Measurements from ENCODE around the gene NADK.

NADK gene

GRCh38 chr1:1779691-1780597, 1.7 kb upstream of the NADK start:
- no peaks in the 10 kb centered on the region for H3K27me3 ChIP-seq (replicated peaks)
- no peak overlapping the region for H3K27ac ChIP-seq
- no peak for TF ChIP-seq CTCF (IDR thresholded peaks at IDR 0.05; ENCODE audit: low read depth, low read length, missing control alignments)
- H3K4me3 ChIP-seq (ENCODE audit: low read depth, low read length), result no peak overlapping the region
- in situ Hi-C loops (cut with HindIII; ENCODE audit: low pct_ligation_motif_present, low sequenced_read_pairs), result no loop called here
- no peak for DNase-seq
- H3K36me3 ChIP-seq (replicated peaks), result peaks cover 4% of the 10 kb centered on the region

- Histone ChIP-seq H3K36me3 (replicated peaks) (no peaks in the 10 kb centered on the region), H3K27me3 (replicated peaks) (no peaks in the 10 kb centered on the region), H3K27ac (no peak overlapping the region), H3K4me3 (ENCODE audit: low read depth, low read length) (no peak overlapping the region)
- no peak for DNase-seq
- in situ Hi-C loops (cut with HindIII; ENCODE audit: low pct_ligation_motif_present, low sequenced_read_pairs), result no loop called here
- no peak for TF ChIP-seq CTCF (IDR thresholded peaks at IDR 0.05; ENCODE audit: low read depth, low read length, missing control alignments)
These were observed 1.0 kb upstream of the NADK start for GRCh38 chr1:1779320-1779675.

- in situ Hi-C loops (cut with HindIII; ENCODE audit: low pct_ligation_motif_present, low sequenced_read_pairs), result no loop called here
These were observed 521 bp upstream of the NADK start for GRCh38 chr1:1778663-1779319.

GRCh38 chr1:1777583-1777899, 729 bp downstream of the NADK start:
- H3K27ac ChIP-seq, result no peak overlapping the region

More at GRCh38 chr1:1778663-1779319, 521 bp upstream of the NADK start:
- peak; percentile 23 for TF ChIP-seq CTCF (IDR thresholded peaks at IDR 0.05; ENCODE audit: low read depth, low read length, missing control alignments)
- peak overlapping the region; percentile 81 for H3K4me3 ChIP-seq (ENCODE audit: low read depth, low read length)
- H3K36me3 ChIP-seq (replicated peaks), result no peaks in the 10 kb centered on the region
- no peaks in the 10 kb centered on the region for H3K27me3 ChIP-seq (replicated peaks)
- DNase-seq, result no peak
- peak overlapping the region; percentile 15 for H3K27ac ChIP-seq

More at GRCh38 chr1:1777583-1777899, 729 bp downstream of the NADK start:
- no peak for DNase-seq
- Histone ChIP-seq H3K36me3 (replicated peaks) (no peaks in the 10 kb centered on the region), H3K27me3 (replicated peaks) (no peaks in the 10 kb centered on the region), H3K4me3 (ENCODE audit: low read depth, low read length) (peak overlapping the region; percentile 81)
- TF ChIP-seq CTCF (IDR thresholded peaks at IDR 0.05; ENCODE audit: low read depth, low read length, missing control alignments), result no peak
- in situ Hi-C loops (cut with HindIII; ENCODE audit: low pct_ligation_motif_present, low sequenced_read_pairs), result no loop called here

Measured in brain microvascular endothelial cell (primary cell).